Stimulated activated memory B cell treated with anti-CD40 and anti-IgM and Interleukin-4, amounts not matched to agents 10 μg/mL and 1 μg/mL and 100 μg/mL, for 72 hours (primary cell): Measurements from ENCODE around the gene MB.

ENCODE experiments used
- ATAC-seq: fragments of 150-1000 bp; cut with Tn5 transposase; 2 replicates; pipeline ENCODE4 v1.10.0; 2021
- H3K27ac Mint-ChIP-seq: one replicate; pipeline ENCODE4 v1.8.0; 2022; ENCODE audit warnings: mild to moderate bottlenecking, mixed read lengths
- H3K27me3 Mint-ChIP-seq: one replicate; pipeline ENCODE4 v1.8.0; 2022; ENCODE audit warnings: mixed read lengths
- H3K36me3 Mint-ChIP-seq: one replicate; pipeline ENCODE4 v1.8.0; 2022; ENCODE audit warnings: mixed read lengths
- H3K4me1 Mint-ChIP-seq: one replicate; pipeline ENCODE4 v1.8.0; 2022; ENCODE audit warnings: mixed read lengths
- H3K4me3 Mint-ChIP-seq: one replicate; pipeline ENCODE4 v1.8.0; 2022; ENCODE audit warnings: mild to moderate bottlenecking, moderate library complexity, mixed read lengths
- H3K9me3 Mint-ChIP-seq: one replicate; pipeline ENCODE4 v1.8.0; 2022; ENCODE audit warnings: mixed read lengths

The MB gene

GRCh38 chr22:35611200-35611890, 5.8 kb downstream of the MB start:
- peak overlapping the region; percentile 71 for H3K27ac Mint-ChIP-seq
- no peak for ATAC-seq
- no peak overlapping the region for H3K4me3 Mint-ChIP-seq
- H3K9me3 Mint-ChIP-seq, result no peaks in the 10 kb centered on the region
- H3K4me1 Mint-ChIP-seq, result peaks cover 18% of the 10 kb centered on the region
- peaks cover 32% of the 10 kb centered on the region for H3K27me3 Mint-ChIP-seq
- H3K36me3 Mint-ChIP-seq, result no peaks in the 10 kb centered on the region

DNA sequence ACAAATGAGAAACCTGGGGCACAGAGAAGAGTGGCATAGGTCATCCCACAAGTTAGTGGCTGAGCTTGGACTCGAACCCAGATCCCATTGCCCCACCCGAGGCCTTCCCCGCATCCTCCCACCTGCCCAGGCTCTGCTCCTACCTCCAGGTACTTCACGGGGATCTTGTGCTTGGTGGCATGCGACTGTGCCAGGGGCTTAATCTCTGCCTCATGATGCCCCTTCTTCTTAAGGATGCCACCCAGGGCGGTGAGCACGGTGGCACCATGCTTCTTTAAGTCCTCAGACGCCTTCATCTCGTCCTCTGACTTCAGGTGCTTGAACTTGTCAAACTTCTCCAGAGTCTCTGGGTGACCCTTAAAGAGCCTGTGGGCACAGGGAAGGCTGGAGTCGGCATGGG, 6.4 kb downstream of the MB start:
- no peak for ATAC-seq
- H3K27me3 Mint-ChIP-seq, result peaks cover 38% of the 10 kb centered on the region
- no peak overlapping the region for H3K27ac Mint-ChIP-seq
- no peaks in the 10 kb centered on the region for H3K36me3 Mint-ChIP-seq
- H3K4me1 Mint-ChIP-seq, result peaks cover 18% of the 10 kb centered on the region
- no peaks in the 10 kb centered on the region for H3K9me3 Mint-ChIP-seq
- no peak overlapping the region for H3K4me3 Mint-ChIP-seq

GRCh38 chr22:35609761-35610160, 7.4 kb downstream of the MB start:
- Mint-ChIP-seq H3K27me3 (peaks cover 44% of the 10 kb centered on the region), H3K4me1 (peaks cover 18% of the 10 kb centered on the region), H3K27ac (no peak overlapping the region), H3K4me3 (no peak overlapping the region), H3K36me3 (no peaks in the 10 kb centered on the region), H3K9me3 (no peaks in the 10 kb centered on the region)
- ATAC-seq, result no peak

DNA sequence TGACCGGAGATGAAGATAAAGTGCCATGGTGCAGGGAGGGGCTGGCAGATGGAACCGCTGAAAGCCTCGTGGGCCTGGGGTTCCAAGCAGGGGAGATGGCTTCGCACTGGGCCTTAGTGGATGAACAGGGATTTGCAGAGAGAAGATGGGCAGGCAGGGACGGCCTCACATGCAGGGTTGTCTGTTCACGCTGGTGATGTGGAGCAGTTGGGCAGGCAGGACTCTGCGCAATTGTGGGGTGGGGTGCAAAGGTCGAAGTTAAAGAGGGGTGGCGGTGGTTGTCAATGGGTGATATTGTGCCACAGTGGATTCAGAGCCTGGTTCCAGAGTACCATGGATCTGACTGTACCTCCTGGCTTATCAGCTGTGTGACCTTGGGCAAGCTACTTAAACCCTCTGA, 7.9 kb downstream of the MB start:
- Mint-ChIP-seq H3K4me3 (no peak overlapping the region), H3K4me1 (peaks cover 18% of the 10 kb centered on the region), H3K9me3 (no peaks in the 10 kb centered on the region), H3K27me3 (peaks cover 44% of the 10 kb centered on the region), H3K36me3 (no peaks in the 10 kb centered on the region), H3K27ac (no peak overlapping the region)
- no peak for ATAC-seq

GRCh38 chr22:35608088-35608487, 9.0 kb downstream of the MB start:
- Mint-ChIP-seq H3K4me3 (no peak overlapping the region), H3K27ac (no peak overlapping the region), H3K36me3 (no peaks in the 10 kb centered on the region), H3K27me3 (peaks cover 44% of the 10 kb centered on the region), H3K9me3 (no peaks in the 10 kb centered on the region), H3K4me1 (peaks cover 18% of the 10 kb centered on the region)
- no peak for ATAC-seq

DNA sequence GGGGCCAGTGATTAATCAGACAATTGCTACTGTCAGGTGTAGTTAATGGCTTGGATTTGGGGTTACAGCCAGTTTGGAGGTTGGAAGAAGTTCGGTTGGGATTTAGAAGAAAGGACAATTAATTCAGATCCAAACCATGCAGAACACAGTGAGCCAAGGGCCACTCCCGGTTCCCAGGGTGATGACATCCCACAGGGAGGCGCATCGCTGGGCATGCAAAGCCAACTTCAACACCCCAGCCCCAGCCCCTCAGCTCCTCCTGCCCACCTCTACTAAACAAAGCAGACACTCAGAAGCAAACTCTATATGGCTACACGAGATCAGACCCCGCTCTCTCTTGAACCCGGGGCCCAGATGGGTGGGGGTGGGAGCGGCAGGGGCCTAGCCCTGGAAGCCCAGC, 10.2 kb downstream of the MB start:
- no peak overlapping the region for H3K27ac Mint-ChIP-seq
- no peaks in the 10 kb centered on the region for H3K9me3 Mint-ChIP-seq
- no peaks in the 10 kb centered on the region for H3K36me3 Mint-ChIP-seq
- peaks cover 14% of the 10 kb centered on the region for H3K4me1 Mint-ChIP-seq
- peaks cover 44% of the 10 kb centered on the region for H3K27me3 Mint-ChIP-seq
- ATAC-seq, result no peak
- H3K4me3 Mint-ChIP-seq, result no peak overlapping the region

- Mint-ChIP-seq H3K36me3 (no peaks in the 10 kb centered on the region), H3K4me3 (no peak overlapping the region), H3K27ac (no peak overlapping the region), H3K27me3 (peaks cover 44% of the 10 kb centered on the region), H3K9me3 (no peaks in the 10 kb centered on the region), H3K4me1 (peaks cover 5% of the 10 kb centered on the region)
- ATAC-seq, result no peak
Observed at GRCh38 chr22:35605851-35606481, 11.2 kb downstream of the MB start.

DNA sequence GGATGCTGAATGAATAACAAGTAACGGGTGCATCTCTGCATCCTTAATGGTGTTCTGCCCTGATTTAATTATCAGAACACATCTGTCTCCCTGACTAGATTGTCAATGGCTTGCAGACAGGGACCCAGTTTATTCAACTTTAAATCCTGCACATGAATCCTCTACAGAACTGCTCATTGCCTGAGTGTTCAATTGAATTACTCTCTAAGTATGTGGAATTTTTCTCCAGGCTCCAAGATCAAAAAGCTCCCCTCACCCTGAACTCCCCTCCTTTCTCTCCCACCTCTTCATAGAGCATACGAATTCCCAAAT, 11.8 kb downstream of the MB start:
- no peak overlapping the region for H3K27ac Mint-ChIP-seq
- H3K36me3 Mint-ChIP-seq, result no peaks in the 10 kb centered on the region
- ATAC-seq, result no peak
- peaks cover 44% of the 10 kb centered on the region for H3K27me3 Mint-ChIP-seq
- no peaks in the 10 kb centered on the region for H3K9me3 Mint-ChIP-seq
- no peak overlapping the region for H3K4me3 Mint-ChIP-seq
- H3K4me1 Mint-ChIP-seq, result no peaks in the 10 kb centered on the region

DNA sequence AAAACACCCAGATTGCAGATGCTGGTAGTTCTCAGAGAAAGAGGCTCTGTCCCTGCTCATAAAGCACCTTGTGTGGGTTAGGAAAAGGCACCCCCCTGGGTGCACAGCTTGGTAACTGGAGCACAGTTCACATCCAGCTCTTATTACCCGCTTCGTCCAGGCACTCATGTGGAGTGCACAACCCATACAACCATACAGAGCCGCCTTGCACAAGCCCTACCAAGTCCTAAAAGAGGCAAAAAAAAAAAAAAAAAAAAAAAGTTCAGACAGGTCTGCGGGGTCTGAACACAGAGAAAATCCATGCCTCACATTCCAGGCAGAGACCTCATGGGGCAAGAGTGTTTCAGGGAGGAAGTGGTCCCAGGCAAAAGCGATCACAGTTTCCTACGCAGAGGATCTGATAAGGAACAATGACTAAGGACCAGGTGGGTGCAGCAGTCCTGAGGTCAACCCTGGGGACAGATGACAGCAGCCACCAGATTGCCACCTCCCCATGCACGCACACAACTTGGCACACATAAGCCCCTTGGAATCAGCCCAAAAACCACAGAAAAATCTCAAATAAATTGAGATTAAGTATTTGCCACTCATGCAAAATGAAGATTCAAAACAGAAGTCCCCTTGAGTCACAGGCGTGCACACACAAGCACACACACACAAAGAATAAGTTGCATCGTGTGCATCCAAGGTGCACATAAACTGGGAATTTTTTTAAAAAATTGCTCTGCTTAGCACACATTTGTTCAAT, 12.3 kb downstream of the MB start:
- no peak overlapping the region for H3K27ac Mint-ChIP-seq
- H3K4me3 Mint-ChIP-seq, result no peak overlapping the region
- H3K4me1 Mint-ChIP-seq, result no peaks in the 10 kb centered on the region
- no peak for ATAC-seq
- peaks cover 44% of the 10 kb centered on the region for H3K27me3 Mint-ChIP-seq
- H3K9me3 Mint-ChIP-seq, result no peaks in the 10 kb centered on the region
- H3K36me3 Mint-ChIP-seq, result no peaks in the 10 kb centered on the region

- no peak overlapping the region for H3K4me3 Mint-ChIP-seq
- H3K27me3 Mint-ChIP-seq, result peaks cover 18% of the 10 kb centered on the region
- H3K9me3 Mint-ChIP-seq, result no peaks in the 10 kb centered on the region
- no peak overlapping the region for H3K27ac Mint-ChIP-seq
- H3K4me1 Mint-ChIP-seq, result no peaks in the 10 kb centered on the region
- ATAC-seq, result no peak
- no peaks in the 10 kb centered on the region for H3K36me3 Mint-ChIP-seq
Observed at GRCh38 chr22:35601743-35602615, 15.2 kb downstream of the MB start.

- Mint-ChIP-seq H3K4me3 (no peak overlapping the region), H3K27me3 (peaks cover 13% of the 10 kb centered on the region)
Observed at GRCh38 chr22:35601013-35601580, 16.0 kb downstream of the MB start.

GRCh38 chr22:35600476-35600875, 16.7 kb downstream of the MB start:
- H3K4me3 Mint-ChIP-seq, result no peak overlapping the region
- peak; percentile 43 for ATAC-seq
- H3K36me3 Mint-ChIP-seq, result no peaks in the 10 kb centered on the region
- peaks cover 12% of the 10 kb centered on the region for H3K27me3 Mint-ChIP-seq
- H3K4me1 Mint-ChIP-seq, result no peaks in the 10 kb centered on the region
- H3K9me3 Mint-ChIP-seq, result no peaks in the 10 kb centered on the region
- no peak overlapping the region for H3K27ac Mint-ChIP-seq

More at GRCh38 chr22:35601013-35601580, 16.0 kb downstream of the MB start:
- H3K9me3 Mint-ChIP-seq, result no peaks in the 10 kb centered on the region
- H3K27ac Mint-ChIP-seq, result no peak overlapping the region
- no peak for ATAC-seq
- H3K36me3 Mint-ChIP-seq, result no peaks in the 10 kb centered on the region
- H3K4me1 Mint-ChIP-seq, result no peaks in the 10 kb centered on the region

- Mint-ChIP-seq H3K9me3 (no peaks in the 10 kb centered on the region), H3K27ac (no peak overlapping the region), H3K4me3 (no peak overlapping the region), H3K27me3 (peaks cover 18% of the 10 kb centered on the region), H3K4me1 (no peaks in the 10 kb centered on the region), H3K36me3 (no peaks in the 10 kb centered on the region)
- no peak for ATAC-seq
Observed at GRCh38 chr22:35599364-35599763, 17.8 kb downstream of the MB start.

DNA sequence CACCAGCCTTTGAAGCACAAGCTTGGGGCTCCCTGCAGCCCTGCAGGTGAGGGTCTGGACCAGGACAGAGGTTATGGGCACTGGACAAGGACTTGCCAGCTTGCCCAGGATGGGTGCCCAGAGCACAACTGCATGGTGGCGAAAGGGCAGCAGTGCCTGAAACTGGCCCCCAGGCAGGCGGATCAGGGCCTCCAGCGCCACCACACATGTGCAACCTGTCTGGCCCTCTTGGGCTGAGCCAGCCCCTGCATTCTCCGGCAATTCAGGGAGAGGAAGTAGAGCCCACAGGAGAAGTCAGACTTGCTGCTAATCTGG, 18.8 kb downstream of the MB start:
- no peaks in the 10 kb centered on the region for H3K36me3 Mint-ChIP-seq
- no peaks in the 10 kb centered on the region for H3K9me3 Mint-ChIP-seq
- H3K4me1 Mint-ChIP-seq, result no peaks in the 10 kb centered on the region
- no peak overlapping the region for H3K4me3 Mint-ChIP-seq
- ATAC-seq, result no peak
- no peak overlapping the region for H3K27ac Mint-ChIP-seq
- peaks cover 28% of the 10 kb centered on the region for H3K27me3 Mint-ChIP-seq
